Stimulated activated CD4-positive, alpha-beta T cell treated with anti-CD3 and anti-CD28 coated beads, Interleukin-4, amount 100 ng/mL, for 1 hour (primary cell): ENCODE measurements around the gene DOCK9.
"Not testable (repeated sequence)": the region's sequence is repeated elsewhere in the genome, so short reads cannot be mapped to it uniquely, and the experiment has no call there.

Experiments
- DNase-seq: peaks from one replicate; pipeline ENCODE4 v3.0.0-alpha.2; 2020

DOCK9 gene

GRCh38 chr13:98813993-98814392 is 163.9 kb downstream of the DOCK9 start:
- no peak for DNase-seq

- not testable (repeated sequence) for DNase-seq
These were observed 165.6 kb downstream of the DOCK9 start for GRCh38 chr13:98812186-98812790.

- no peak for DNase-seq
These were observed 167.1 kb downstream of the DOCK9 start for GRCh38 chr13:98810746-98811145.

- DNase-seq: no peak
These were observed 168.5 kb downstream of the DOCK9 start for GRCh38 chr13:98809345-98809777.

GRCh38 chr13:98807774-98808173 is 170.1 kb downstream of the DOCK9 start:
- DNase-seq: no peak

GRCh38 chr13:98804336-98804855 is 173.5 kb downstream of the DOCK9 start:
- DNase-seq: no peak

- no peak for DNase-seq
These were observed 173.9 kb downstream of the DOCK9 start for GRCh38 chr13:98803921-98804320.

- DNase-seq: no peak
These were observed 174.7 kb downstream of the DOCK9 start for GRCh38 chr13:98803111-98803561.

- no peak for DNase-seq
These were observed 175.3 kb downstream of the DOCK9 start for GRCh38 chr13:98802559-98802958.

- DNase-seq: no peak
These were observed 176.0 kb downstream of the DOCK9 start for GRCh38 chr13:98801626-98802418.

GRCh38 chr13:98800078-98800477 is 177.8 kb downstream of the DOCK9 start:
- DNase-seq: no peak

GRCh38 chr13:98798849-98799645 is 178.8 kb downstream of the DOCK9 start:
- DNase-seq: no peak

GRCh38 chr13:98797456-98797855 is 180.4 kb downstream of the DOCK9 start:
- no peak for DNase-seq

- no peak for DNase-seq
These were observed 181.1 kb downstream of the DOCK9 start for GRCh38 chr13:98796798-98797197.

GRCh38 chr13:98796191-98796590 is 181.7 kb downstream of the DOCK9 start:
- no peak for DNase-seq

GRCh38 chr13:98795220-98795619 is 182.6 kb downstream of the DOCK9 start:
- no peak for DNase-seq

GRCh38 chr13:98794498-98794897 is 183.4 kb downstream of the DOCK9 start:
- no peak for DNase-seq

GRCh38 chr13:98792785-98793495 is 184.9 kb downstream of the DOCK9 start:
- DNase-seq: no peak

GRCh38 chr13:98792321-98792720 is 185.5 kb downstream of the DOCK9 start:
- no peak for DNase-seq

- no peak for DNase-seq
These were observed 186.3 kb downstream of the DOCK9 start for GRCh38 chr13:98791611-98792010.

- no peak for DNase-seq
These were observed 189.9 kb downstream of the DOCK9 start for GRCh38 chr13:98787996-98788395.

GRCh38 chr13:98787173-98787572 is 190.7 kb downstream of the DOCK9 start:
- no peak for DNase-seq

GRCh38 chr13:98786023-98786422 is 191.8 kb downstream of the DOCK9 start:
- no peak for DNase-seq
